Activated naive CD4-positive, alpha-beta T cell (primary cell): ENCODE data around the gene PTPN6.

Experiments used
- DNase-seq, 4 experiments: peaks; one replicate each; lab custom pipeline; 2025; lab: John Stamatoyannopoulos, UW

The PTPN6 gene

DNA sequence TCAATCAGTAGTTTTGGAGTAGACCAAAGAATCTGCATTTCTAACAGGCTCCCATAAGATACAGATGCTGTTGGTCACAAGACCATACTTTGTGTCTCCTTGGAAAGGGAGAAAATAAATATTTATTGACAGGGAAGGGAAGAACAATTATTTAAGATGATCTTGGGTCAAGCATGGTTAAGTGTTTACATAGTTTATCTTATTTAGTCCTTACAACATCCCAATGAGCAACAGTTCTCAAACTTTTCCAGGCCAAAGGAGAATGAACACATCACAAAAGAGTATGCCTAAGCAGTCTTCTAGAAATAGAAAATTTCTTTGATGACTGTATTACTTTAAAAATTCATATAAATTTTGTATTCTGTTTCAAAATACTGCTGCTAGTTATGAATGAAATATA is 58.4 kb downstream of the PTPN6 start:
- DNase-seq, result no peak
